Activated CD8-positive, alpha-beta T cell treated with anti-CD3 and anti-CD28 coated beads for 36 hours (primary cell): ENCODE results near the gene NLRP12. TPM values are rescaled to one million over a fixed set of nuclear protein-coding genes. Genes with fewer than 3 reads are reported as not detected.
"Not testable (repeated sequence)": the region's sequence is repeated elsewhere in the genome, so short reads cannot be mapped to it uniquely, and the experiment has no call there.

Experiments
- ATAC-seq: fragments of 200-7000 bp; cut with Tn5 transposase; one replicate; pipeline ENCODE4 v1.10.0; 2021; ENCODE audit warnings: mild to moderate bottlenecking, moderate library complexity
- CTCF ChIA-PET: fragments of 350-600 bp; sonication (Branson Sonifier 250); formaldehyde crosslinking; loops from one replicate; lab custom pipeline; 2021; ENCODE audit warnings: antibody characterized with exemption; lab: Charles Lee
- POLR2A ChIA-PET: fragments of 350-600 bp; sonication (Branson Sonifier 250); formaldehyde crosslinking; loops from one replicate; lab custom pipeline; 2021; ENCODE audit warnings: antibody characterized with exemption; lab: Charles Lee
- DNase-seq: peaks from one replicate; pipeline ENCODE4 v3.0.0-alpha.2; 2020
- H3K27ac Mint-ChIP-seq: one replicate; pipeline ENCODE4 v1.8.0; 2021; ENCODE audit warnings: mild to moderate bottlenecking, mixed read lengths
- H3K27me3 Mint-ChIP-seq: one replicate; pipeline ENCODE4 v1.8.0; 2021; ENCODE audit warnings: mixed read lengths
- H3K36me3 Mint-ChIP-seq: one replicate; pipeline ENCODE4 v1.8.0; 2021; ENCODE audit warnings: low read depth, mixed read lengths
- H3K4me1 Mint-ChIP-seq: one replicate; pipeline ENCODE4 v1.8.0; 2021; ENCODE audit warnings: low read depth, mixed read lengths
- H3K4me3 Mint-ChIP-seq: one replicate; pipeline ENCODE4 v1.8.0; 2021; ENCODE audit warnings: mild to moderate bottlenecking, moderate library complexity, mixed read lengths
- H3K9me3 Mint-ChIP-seq: one replicate; pipeline ENCODE4 v1.8.0; 2021; ENCODE audit warnings: mixed read lengths
- intact Hi-C: fragments of 100-400 bp; cut with micrococcal nuclease; formaldehyde crosslinking; loops from one replicate; pipeline ENCODE4 v1.10.0; 2022
- total RNA-seq, 2 experiments: library from RNA; stranded (reverse); gene quantifications; one replicate each; pipeline ENCODE4 v1.2.3, GENCODE V29; 2021
- TF ChIP-seq, protein P1 (sequence below): fragments of 200-600 bp; IDR thresholded peaks from one replicate; pipeline ENCODE4 v1.8.0; 2022; ENCODE audit warnings: antibody characterized with exemption, mild to moderate bottlenecking

NLRP12 gene
- total RNA-seq, 2 experiments from 2014 or later, result 0.07 TPM; not detected in 1

DNA sequence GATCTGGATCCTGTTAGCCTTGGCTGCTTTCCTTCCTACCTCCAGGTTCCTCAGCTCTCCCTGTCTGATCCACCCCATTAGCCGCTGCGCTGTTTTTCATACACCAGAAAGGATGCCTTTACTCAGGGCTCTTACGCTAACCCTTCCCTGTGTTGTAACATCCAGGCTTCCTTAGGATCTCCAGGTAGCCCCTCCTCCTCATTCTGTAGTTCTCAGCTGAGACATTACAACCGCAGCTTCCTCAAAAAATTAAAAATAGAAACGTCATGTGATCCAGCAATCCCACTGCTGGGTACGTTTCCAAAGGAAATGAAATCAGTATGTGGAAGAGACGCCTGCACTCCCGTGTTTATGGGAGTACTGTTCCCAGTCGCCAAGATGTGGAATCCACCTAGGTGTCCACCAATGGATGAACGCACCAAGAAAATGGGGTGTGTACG, 25.1 kb upstream of the NLRP12 start:
- TF ChIP-seq, protein P1, sequence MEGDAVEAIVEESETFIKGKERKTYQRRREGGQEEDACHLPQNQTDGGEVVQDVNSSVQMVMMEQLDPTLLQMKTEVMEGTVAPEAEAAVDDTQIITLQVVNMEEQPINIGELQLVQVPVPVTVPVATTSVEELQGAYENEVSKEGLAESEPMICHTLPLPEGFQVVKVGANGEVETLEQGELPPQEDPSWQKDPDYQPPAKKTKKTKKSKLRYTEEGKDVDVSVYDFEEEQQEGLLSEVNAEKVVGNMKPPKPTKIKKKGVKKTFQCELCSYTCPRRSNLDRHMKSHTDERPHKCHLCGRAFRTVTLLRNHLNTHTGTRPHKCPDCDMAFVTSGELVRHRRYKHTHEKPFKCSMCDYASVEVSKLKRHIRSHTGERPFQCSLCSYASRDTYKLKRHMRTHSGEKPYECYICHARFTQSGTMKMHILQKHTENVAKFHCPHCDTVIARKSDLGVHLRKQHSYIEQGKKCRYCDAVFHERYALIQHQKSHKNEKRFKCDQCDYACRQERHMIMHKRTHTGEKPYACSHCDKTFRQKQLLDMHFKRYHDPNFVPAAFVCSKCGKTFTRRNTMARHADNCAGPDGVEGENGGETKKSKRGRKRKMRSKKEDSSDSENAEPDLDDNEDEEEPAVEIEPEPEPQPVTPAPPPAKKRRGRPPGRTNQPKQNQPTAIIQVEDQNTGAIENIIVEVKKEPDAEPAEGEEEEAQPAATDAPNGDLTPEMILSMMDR, result no peak
- ChIA-PET POLR2A (no interaction called here), CTCF (interaction anchor here (1.6 to 1.9 kb wide), 2 partner anchors 63 to 175 kb away, joined by 5 to 7 read pairs; no protein-coding TSS in a partner anchor)
- intact Hi-C loops, result loop anchor here (10.0 kb wide), 1 partner anchor 56 kb away; the partner anchor contains the start of gene CACNG7
- no peak for ATAC-seq
- H3K4me1 Mint-ChIP-seq, result peaks cover 4% of the 10 kb centered on the region
- H3K9me3 Mint-ChIP-seq, result no peaks in the 10 kb centered on the region
- H3K27me3 Mint-ChIP-seq, result peaks cover 25% of the 10 kb centered on the region
- no peak for DNase-seq
- H3K4me3 Mint-ChIP-seq, result no peak overlapping the region
- no peaks in the 10 kb centered on the region for H3K36me3 Mint-ChIP-seq
- H3K27ac Mint-ChIP-seq, result no peak overlapping the region

DNA sequence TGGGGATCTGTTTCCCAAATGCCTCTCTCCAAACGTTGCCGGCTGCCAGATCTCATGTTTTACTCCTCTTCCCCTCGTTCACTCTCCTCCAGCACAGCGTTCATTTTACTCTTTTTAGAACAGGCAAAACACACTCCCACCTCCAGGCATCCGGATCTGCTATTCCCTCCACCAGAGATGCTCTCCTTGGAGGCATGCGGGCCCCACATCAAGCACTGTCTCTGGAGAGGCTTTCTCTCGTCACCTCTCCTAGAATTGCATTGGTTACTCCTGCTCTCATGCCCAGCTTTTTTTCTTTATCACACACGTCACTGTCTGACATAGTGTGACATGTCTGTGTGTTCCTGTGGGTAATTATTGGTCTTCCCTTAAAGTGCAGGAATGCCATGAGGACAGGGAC, 23.4 kb upstream of the NLRP12 start:
- H3K9me3 Mint-ChIP-seq, result no peaks in the 10 kb centered on the region
- no peak overlapping the region for H3K27ac Mint-ChIP-seq
- no peak for ATAC-seq
- TF ChIP-seq, protein P1, result no peak
- ChIA-PET POLR2A (no interaction called here), CTCF (interaction anchor here (0.9 to 2.0 kb wide), 3 partner anchors 65 to 183 kb away, joined by 3 to 7 read pairs (median 5); no protein-coding TSS in a partner anchor)
- peaks cover 4% of the 10 kb centered on the region for H3K4me1 Mint-ChIP-seq
- intact Hi-C loops, result loop anchor here (10.0 kb wide), 1 partner anchor 57 kb away; the partner anchor contains the start of gene CACNG7
- H3K4me3 Mint-ChIP-seq, result no peak overlapping the region
- DNase-seq, result no peak
- H3K27me3 Mint-ChIP-seq, result peaks cover 25% of the 10 kb centered on the region
- H3K36me3 Mint-ChIP-seq, result no peaks in the 10 kb centered on the region

DNA sequence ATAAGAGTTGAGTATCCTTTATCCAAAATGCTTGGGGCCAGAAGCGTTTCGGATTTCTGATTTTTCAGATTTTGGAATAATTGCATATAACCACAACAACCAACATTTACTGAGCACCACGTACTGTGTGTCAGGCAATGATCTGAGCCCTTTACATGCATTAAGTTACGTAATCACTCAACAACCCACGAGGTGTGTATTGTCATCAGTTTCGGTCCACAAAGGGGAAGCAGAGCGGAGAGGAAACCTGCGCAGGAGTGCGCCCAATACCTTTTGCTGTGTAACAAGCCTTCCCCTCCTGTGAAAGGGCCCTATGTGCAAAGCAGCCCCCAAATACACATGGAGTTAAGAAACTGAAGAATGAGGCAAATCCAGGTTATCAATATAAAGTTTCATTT, 20.7 kb upstream of the NLRP12 start:
- Mint-ChIP-seq H3K4me1 (peaks cover 6% of the 10 kb centered on the region), H3K27ac (no peak overlapping the region), H3K4me3 (no peak overlapping the region), H3K36me3 (no peaks in the 10 kb centered on the region), H3K27me3 (peaks cover 18% of the 10 kb centered on the region), H3K9me3 (no peaks in the 10 kb centered on the region)
- ATAC-seq, result no peak
- DNase-seq, result no peak
- POLR2A ChIA-PET, result no interaction called here
- CTCF ChIA-PET, result interaction anchor here (2.5 kb wide), 1 partner anchor 179 kb away, joined by 21 read pairs; no protein-coding TSS in a partner anchor
- intact Hi-C loops, result loop anchor here (5.0 to 10.0 kb wide), 2 partner anchors 60 to 177 kb away; partner anchors contain the start of gene CACNG7
- TF ChIP-seq, protein P1, result no peak

DNA sequence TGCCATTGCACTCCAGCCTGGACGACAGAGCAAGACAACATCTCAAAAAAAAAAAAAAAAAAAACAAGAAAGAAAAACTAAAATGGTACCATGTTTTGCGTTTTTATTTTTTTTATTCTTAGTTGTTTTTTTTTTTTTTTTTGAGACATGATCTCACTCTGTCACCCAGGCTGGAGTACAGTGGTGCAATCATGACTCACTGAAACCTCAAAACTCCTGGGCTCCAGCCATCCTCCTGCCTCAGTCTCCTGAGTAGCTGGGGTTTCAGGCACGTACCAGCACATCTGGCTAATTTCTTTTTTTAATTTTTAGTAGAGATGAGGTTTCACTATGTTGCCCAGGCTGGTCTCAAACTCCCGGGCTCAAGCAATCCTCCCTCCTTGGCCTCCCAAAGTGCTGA, 16.8 kb upstream of the NLRP12 start:
- POLR2A ChIA-PET, H3K4me3 Mint-ChIP-seq, H3K27me3 Mint-ChIP-seq, H3K9me3 Mint-ChIP-seq, DNase-seq, H3K27ac Mint-ChIP-seq, ATAC-seq, H3K4me1 Mint-ChIP-seq, H3K36me3 Mint-ChIP-seq: not testable (repeated sequence)
- CTCF ChIA-PET, result interaction anchor here (0.7 to 1.7 kb wide), 5 partner anchors 11 to 278 kb away, joined by 3 to 17 read pairs (median 4); no protein-coding TSS in a partner anchor
- intact Hi-C loops, result loop anchor here (5.0 to 10.0 kb wide), 2 partner anchors 64 to 181 kb away; partner anchors contain the start of gene CACNG7

DNA sequence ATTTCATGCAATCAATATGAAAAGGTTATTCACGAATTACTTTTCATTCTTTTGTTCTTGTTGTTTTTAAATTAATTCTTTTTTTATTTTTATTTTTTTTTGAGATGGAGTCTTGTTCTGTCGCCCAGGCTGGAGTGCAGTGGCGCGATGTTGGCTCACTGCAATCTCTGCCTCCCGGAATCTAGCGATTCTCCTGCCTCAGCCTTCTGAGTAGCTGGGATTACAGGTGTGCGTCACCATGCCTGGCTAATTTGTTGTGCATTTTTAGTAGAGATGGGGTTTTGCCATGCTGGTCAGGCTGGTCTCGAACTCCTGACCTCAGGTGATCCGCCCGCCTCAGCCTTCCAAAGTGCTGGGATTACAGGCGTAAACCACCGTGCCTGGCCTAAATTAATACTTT, 16.1 kb upstream of the NLRP12 start:
- H3K27ac Mint-ChIP-seq, POLR2A ChIA-PET, H3K9me3 Mint-ChIP-seq, H3K4me1 Mint-ChIP-seq, DNase-seq, H3K27me3 Mint-ChIP-seq, CTCF ChIA-PET, H3K4me3 Mint-ChIP-seq, H3K36me3 Mint-ChIP-seq, ATAC-seq: not testable (repeated sequence)
- intact Hi-C loops, result loop anchor here (5.0 to 10.0 kb wide), 2 partner anchors 65 to 182 kb away; partner anchors contain the start of gene CACNG7

DNA sequence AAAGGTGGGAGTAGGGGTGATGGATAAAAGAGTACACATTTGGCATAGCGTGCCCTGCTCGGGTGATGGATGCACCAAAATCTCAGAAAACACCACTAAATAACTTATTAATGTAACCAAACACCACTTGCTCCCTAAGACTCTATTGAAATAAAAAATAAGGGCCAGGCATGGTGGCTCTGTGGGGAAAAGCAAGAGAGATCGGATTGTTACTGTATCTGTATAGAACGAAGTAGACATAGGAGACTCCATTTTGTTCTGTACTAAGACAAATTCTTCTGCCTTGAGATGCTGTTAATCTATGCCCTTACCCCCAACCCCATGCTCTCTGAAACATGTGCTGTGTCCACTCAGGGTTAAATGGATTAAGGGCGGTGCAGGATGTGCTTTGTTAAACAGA, 14.3 kb upstream of the NLRP12 start:
- CTCF ChIA-PET, DNase-seq, POLR2A ChIA-PET, intact Hi-C loops, ATAC-seq, H3K9me3 Mint-ChIP-seq, H3K4me1 Mint-ChIP-seq, H3K4me3 Mint-ChIP-seq, H3K36me3 Mint-ChIP-seq, H3K27ac Mint-ChIP-seq: not testable (repeated sequence)
- peaks cover 12% of the 10 kb centered on the region for H3K27me3 Mint-ChIP-seq

DNA sequence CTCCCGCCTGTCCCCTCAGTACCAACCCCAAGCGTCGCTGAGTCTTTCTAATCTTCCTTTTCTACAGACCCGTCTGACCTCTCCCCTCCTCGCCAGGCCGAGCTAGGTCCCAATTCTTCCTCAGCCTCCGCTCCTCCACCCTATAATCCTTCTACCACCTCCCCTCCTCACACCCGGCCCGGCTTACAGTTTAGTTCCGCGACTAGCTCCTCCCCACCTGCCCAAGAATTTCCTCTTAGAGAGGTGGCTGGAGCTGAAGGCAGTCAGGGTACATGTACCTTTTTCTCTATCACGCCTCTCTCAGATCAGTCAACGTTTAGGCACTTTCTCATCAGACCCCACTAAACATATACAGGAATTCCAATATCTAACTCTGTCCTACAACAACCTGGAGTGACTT, 8.7 kb upstream of the NLRP12 start:
- DNase-seq, H3K36me3 Mint-ChIP-seq, POLR2A ChIA-PET, CTCF ChIA-PET, ATAC-seq, H3K4me1 Mint-ChIP-seq, intact Hi-C loops, H3K4me3 Mint-ChIP-seq, H3K27ac Mint-ChIP-seq, H3K9me3 Mint-ChIP-seq: not testable (repeated sequence)
- peaks cover 34% of the 10 kb centered on the region for H3K27me3 Mint-ChIP-seq
